ENCODE results near the gene POLR2H. TPM values are rescaled to one million over a fixed set of nuclear protein-coding genes. Genes with fewer than 3 reads are reported as not detected.

Gene POLR2H
- total and polyA plus RNA-seq, 2 donors from 2014 or later: 82.0 to 157 TPM

DNA sequence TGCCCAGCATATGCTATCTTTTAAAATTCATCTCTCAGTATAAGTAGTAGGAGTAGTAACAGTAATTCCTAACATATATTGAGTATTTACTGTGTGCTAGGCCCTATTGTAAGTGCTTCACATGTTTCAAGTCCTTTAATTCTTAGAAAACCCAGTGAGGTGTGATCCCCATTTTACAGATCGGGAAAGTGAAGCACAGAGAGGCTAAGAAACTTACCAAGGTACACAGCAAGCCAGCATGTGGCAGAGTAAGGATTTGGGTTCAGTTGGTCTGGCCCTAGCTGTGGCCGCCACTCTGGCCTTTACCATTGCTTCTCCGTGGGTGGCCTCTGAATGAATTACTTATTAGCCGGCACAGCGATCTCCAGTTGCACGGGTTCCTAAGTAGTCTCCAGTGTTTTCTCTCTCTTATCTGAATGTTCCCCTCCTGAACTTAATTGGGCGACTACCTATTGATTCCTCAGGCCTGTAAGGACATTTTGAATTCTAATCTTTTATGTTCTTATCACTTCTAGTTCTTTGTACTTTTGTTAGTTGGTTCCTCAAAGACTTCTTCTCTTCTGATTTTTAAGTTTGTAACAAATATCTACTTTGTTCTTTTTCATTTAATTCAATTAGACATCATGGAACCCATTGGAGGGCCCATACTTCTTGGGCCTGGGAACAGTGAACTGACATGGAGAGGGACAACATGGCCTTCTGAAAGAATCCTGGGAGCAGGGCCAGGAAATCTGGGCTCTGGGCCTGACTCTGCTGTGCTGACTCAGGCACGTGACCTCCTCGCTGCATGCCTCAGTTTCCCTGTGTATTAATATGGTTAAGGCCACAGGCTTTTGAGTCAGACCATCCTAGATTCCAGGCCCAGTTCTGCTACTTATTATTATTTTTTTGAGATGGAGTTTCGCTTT lies 11.7 kb upstream of the POLR2H start:
- intact Hi-C loops (cut with DNase I): no loop called here
- no peaks in the 10 kb centered on the region for H3K36me3 ChIP-seq (ENCODE audit: control insufficient read depth in 2 of 3, insufficient read depth in 3 of 3, low read length in 3 of 3)
- no peak overlapping the region for H3K27ac ChIP-seq (ENCODE audit: low read depth in 2 of 2, low read length in 2 of 2)
- H3K27me3 ChIP-seq (ENCODE audit: control insufficient read depth, insufficient read depth, low read length): no peaks in the 10 kb centered on the region
- FAIRE-seq: no peak
- H3K4me3 ChIP-seq (ENCODE audit: low read length in 3 of 3): no peak overlapping the region
- H3K9ac ChIP-seq (ENCODE audit: low read length in 3 of 3): peak overlapping the region in 1 of 3 donors; percentile 15
- TF ChIP-seq, protein P1, sequence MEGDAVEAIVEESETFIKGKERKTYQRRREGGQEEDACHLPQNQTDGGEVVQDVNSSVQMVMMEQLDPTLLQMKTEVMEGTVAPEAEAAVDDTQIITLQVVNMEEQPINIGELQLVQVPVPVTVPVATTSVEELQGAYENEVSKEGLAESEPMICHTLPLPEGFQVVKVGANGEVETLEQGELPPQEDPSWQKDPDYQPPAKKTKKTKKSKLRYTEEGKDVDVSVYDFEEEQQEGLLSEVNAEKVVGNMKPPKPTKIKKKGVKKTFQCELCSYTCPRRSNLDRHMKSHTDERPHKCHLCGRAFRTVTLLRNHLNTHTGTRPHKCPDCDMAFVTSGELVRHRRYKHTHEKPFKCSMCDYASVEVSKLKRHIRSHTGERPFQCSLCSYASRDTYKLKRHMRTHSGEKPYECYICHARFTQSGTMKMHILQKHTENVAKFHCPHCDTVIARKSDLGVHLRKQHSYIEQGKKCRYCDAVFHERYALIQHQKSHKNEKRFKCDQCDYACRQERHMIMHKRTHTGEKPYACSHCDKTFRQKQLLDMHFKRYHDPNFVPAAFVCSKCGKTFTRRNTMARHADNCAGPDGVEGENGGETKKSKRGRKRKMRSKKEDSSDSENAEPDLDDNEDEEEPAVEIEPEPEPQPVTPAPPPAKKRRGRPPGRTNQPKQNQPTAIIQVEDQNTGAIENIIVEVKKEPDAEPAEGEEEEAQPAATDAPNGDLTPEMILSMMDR (IDR thresholded peaks at IDR 0.05; ENCODE audit: borderline replicate concordance, extremely low read depth, insufficient read depth): no peak
- no peaks in the 10 kb centered on the region for H3K9me3 ChIP-seq (ENCODE audit: control insufficient read depth in 2 of 3, insufficient read depth in 1 of 3, low read length in 3 of 3)
- peak in 3 of 5 donors; percentile 32 to 47 (median 34) for DNase-seq
- H3K4me1 ChIP-seq (ENCODE audit: control insufficient read depth in 2 of 3, insufficient read depth in 2 of 3, low read depth in 1 of 3, low read length in 3 of 3): peaks cover 0 to 8% (median 4%) of the 10 kb centered on the region in 3 donors

DNA sequence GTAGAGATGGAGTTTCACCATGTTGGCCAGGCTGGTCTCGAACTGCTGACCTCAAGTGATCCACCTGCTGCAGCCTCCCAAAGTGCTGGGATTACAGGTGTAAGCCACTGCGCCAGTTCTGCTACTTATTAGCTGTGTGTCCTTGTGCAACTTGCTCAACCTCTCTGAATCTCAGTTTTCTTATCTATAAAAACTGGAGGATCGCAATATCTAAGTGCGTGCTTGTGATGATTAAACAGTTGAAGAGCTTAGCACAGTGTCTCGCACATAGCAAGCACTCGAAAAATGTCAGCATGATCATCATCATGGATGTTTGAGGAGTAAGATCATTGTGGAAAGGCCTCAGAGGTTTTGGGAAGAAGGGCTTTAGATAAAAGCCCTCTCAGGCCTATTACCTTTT lies 10.9 kb upstream of the POLR2H start:
- Histone ChIP-seq H3K27ac (ENCODE audit: low read depth in 2 of 2, low read length in 2 of 2) (no peak overlapping the region), H3K9me3 (ENCODE audit: control insufficient read depth in 2 of 3, insufficient read depth in 1 of 3, low read length in 3 of 3) (no peaks in the 10 kb centered on the region), H3K9ac (ENCODE audit: low read length in 3 of 3) (no peak overlapping the region), H3K4me3 (ENCODE audit: low read length in 3 of 3) (no peak overlapping the region), H3K36me3 (ENCODE audit: control insufficient read depth in 2 of 3, insufficient read depth in 3 of 3, low read length in 3 of 3) (peaks cover 0 to 2% (median 0%) of the 10 kb centered on the region in 3 donors), H3K4me1 (ENCODE audit: control insufficient read depth in 2 of 3, insufficient read depth in 2 of 3, low read depth in 1 of 3, low read length in 3 of 3) (peaks cover 0 to 8% (median 4%) of the 10 kb centered on the region in 3 donors), H3K27me3 (ENCODE audit: control insufficient read depth, insufficient read depth, low read length) (no peaks in the 10 kb centered on the region)
- DNase-seq: no peak
- intact Hi-C loops (cut with DNase I): no loop called here
- TF ChIP-seq, protein P1 (IDR thresholded peaks at IDR 0.05; ENCODE audit: borderline replicate concordance, extremely low read depth, insufficient read depth): no peak
- FAIRE-seq: no peak

DNA sequence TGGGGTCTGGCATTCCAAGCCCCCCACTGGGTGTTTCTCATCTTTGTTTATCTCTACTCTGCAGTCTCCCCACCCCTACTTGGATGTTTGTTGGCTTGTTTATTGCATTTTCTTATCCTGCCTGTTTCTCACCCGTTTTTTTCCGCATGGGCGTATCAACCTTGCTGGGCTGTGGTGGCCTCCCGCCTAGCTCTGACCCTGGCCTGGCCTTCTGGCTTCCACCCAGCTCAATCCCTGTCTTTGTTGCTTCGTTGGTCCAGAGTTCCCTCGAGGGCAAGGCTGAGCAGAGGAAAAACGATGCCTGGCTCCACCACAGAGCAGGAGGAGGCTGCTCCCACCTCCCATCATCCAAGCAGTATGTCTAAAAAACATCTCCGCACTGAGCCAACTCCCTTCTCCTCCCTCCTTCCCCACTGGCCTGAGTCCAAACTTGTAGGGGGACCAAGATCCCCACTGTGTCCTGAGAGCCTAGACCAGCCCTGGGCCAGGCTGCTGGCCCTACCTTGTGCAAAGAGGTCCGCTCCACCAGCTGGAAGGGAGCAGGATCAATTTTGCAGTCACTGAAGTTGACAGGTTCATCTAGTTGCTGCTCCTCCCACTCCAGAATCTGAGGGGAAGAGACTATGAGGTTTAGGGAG lies 9.9 kb upstream of the POLR2H start:
- H3K4me1 ChIP-seq (ENCODE audit: control insufficient read depth in 2 of 3, insufficient read depth in 2 of 3, low read depth in 1 of 3, low read length in 3 of 3): peaks cover 0 to 8% (median 2%) of the 10 kb centered on the region in 3 donors
- H3K9ac ChIP-seq (ENCODE audit: low read length in 3 of 3): no peak overlapping the region

More for the DNA sequence above, 9.9 kb upstream of the POLR2H start:
- Histone ChIP-seq H3K27me3 (ENCODE audit: control insufficient read depth, insufficient read depth, low read length) (no peaks in the 10 kb centered on the region), H3K9me3 (ENCODE audit: control insufficient read depth in 2 of 3, insufficient read depth in 1 of 3, low read length in 3 of 3) (no peaks in the 10 kb centered on the region), H3K36me3 (ENCODE audit: control insufficient read depth in 2 of 3, insufficient read depth in 3 of 3, low read length in 3 of 3) (peaks cover 0 to 2% (median 0%) of the 10 kb centered on the region in 3 donors), H3K4me3 (ENCODE audit: low read length in 3 of 3) (no peak overlapping the region), H3K27ac (ENCODE audit: low read depth in 2 of 2, low read length in 2 of 2) (peak overlapping the region in 1 of 2 donors; percentile 18)
- no peak for FAIRE-seq
- intact Hi-C loops (cut with DNase I): no loop called here
- DNase-seq: peak in 1 of 5 donors; percentile 13
- TF ChIP-seq, protein P1 (IDR thresholded peaks at IDR 0.05; ENCODE audit: borderline replicate concordance, extremely low read depth, insufficient read depth): no peak

Measured in kidney (tissue), 14 donors.